HEK293 (cell line): ENCODE measurements around the gene CACNA1C.

Experiments
- CTCF ChIA-PET: fragments of 350-600 bp; formaldehyde crosslinking; extraction: SDS; loops from one replicate; lab custom pipeline; 2021; ENCODE audit warnings: antibody characterized with exemption; lab: Yijun Ruan, JAX
- POLR2A ChIA-PET: fragments of 300-600 bp; formaldehyde crosslinking; extraction: SDS; loops from one replicate; lab custom pipeline; 2020; ENCODE audit warnings: antibody characterized with exemption, inconsistent platforms; lab: Yijun Ruan, JAX
- H3K27ac ChIP-seq: fragments of 200-500 bp; sonication (Bioruptor generic); 2 replicates; pipeline ENCODE4 v1.5.1; 2014; ENCODE audit warnings: low read depth, low read length, control low read depth, inconsistent platforms; ENCODE audit errors: extremely low read depth
- H3K36me3 ChIP-seq, 2 experiments: fragments of 200-500 bp in 1 of 2; sonication (Bioruptor generic) in 1 of 2; 1 replicate in 1 of 2; 2 replicates in 1 of 2; pipeline ENCODE4 v1.5.1; 2014 to 2017; ENCODE audit warnings: inconsistent platforms in 2 of 2, low read length in 2 of 2; ENCODE audit not compliant: control insufficient read depth in 2 of 2, insufficient read depth in 1 of 2
- H3K4me1 ChIP-seq: fragments of 200-500 bp; sonication (Bioruptor generic); 2 replicates; pipeline ENCODE4 v1.5.1; 2014; ENCODE audit warnings: mild to moderate bottlenecking, low read length, inconsistent platforms; ENCODE audit not compliant: control insufficient read depth, insufficient read depth
- H3K4me3 ChIP-seq: 2 replicates; pipeline ENCODE4 v1.5.1; 2011; ENCODE audit warnings: low read depth, mild to moderate bottlenecking, control low read depth, low read length, moderate library complexity
- H3K9me3 ChIP-seq: fragments of 200-500 bp; sonication (Bioruptor generic); 2 replicates; pipeline ENCODE4 v1.5.1; 2014; ENCODE audit warnings: low read depth, low read length, inconsistent platforms; ENCODE audit not compliant: control insufficient read depth, insufficient read depth
- BCL11A ChIP-seq: fragments of 450-650 bp; formaldehyde crosslinking; IDR thresholded peaks from 2 replicates; pipeline ENCODE4 v1.5.1; 2016; ENCODE audit warnings: low read depth, missing biosample characterization, missing genetic modification characterization
- CTCF ChIP-seq: fragments of 450-650 bp; formaldehyde crosslinking; IDR thresholded peaks from 2 replicates; pipeline ENCODE4 v1.5.1; 2016; ENCODE audit warnings: missing biosample characterization, missing genetic modification characterization
- EGR2 ChIP-seq: fragments of 450-650 bp; formaldehyde crosslinking; IDR thresholded peaks from 2 replicates; pipeline ENCODE4 v1.5.1; 2016; ENCODE audit warnings: low read depth, missing biosample characterization, missing genetic modification characterization
- GFI1B ChIP-seq: fragments of 450-650 bp; formaldehyde crosslinking; IDR thresholded peaks from 2 replicates; pipeline ENCODE4 v1.5.1; 2016; ENCODE audit warnings: missing biosample characterization, missing genetic modification characterization
- PRDM10 ChIP-seq: fragments of 450-650 bp; formaldehyde crosslinking; IDR thresholded peaks from 2 replicates; pipeline ENCODE4 v1.5.1; 2016; ENCODE audit warnings: missing biosample characterization, missing genetic modification characterization
- SP3 ChIP-seq: fragments of 450-650 bp; formaldehyde crosslinking; IDR thresholded peaks from 2 replicates; pipeline ENCODE4 v1.5.1; 2016; ENCODE audit warnings: missing biosample characterization, missing genetic modification characterization
- ZBTB10 ChIP-seq: fragments of 450-650 bp; formaldehyde crosslinking; IDR thresholded peaks from 2 replicates; pipeline ENCODE4 v1.5.1; 2016; ENCODE audit warnings: missing biosample characterization, missing genetic modification characterization
- ZEB2 ChIP-seq: fragments of 450-650 bp; formaldehyde crosslinking; IDR thresholded peaks from 2 replicates; pipeline ENCODE4 v1.5.1; 2016; ENCODE audit warnings: missing biosample characterization, missing genetic modification characterization
- ZFP37 ChIP-seq: fragments of 450-650 bp; formaldehyde crosslinking; IDR thresholded peaks from 2 replicates; pipeline ENCODE4 v1.5.1; 2016; ENCODE audit warnings: missing biosample characterization, missing genetic modification characterization
- ZFP69B ChIP-seq: fragments of 450-650 bp; formaldehyde crosslinking; IDR thresholded peaks from 2 replicates; pipeline ENCODE4 v1.5.1; 2016; ENCODE audit warnings: missing biosample characterization, missing genetic modification characterization
- ZNF155 ChIP-seq: fragments of 450-650 bp; formaldehyde crosslinking; IDR thresholded peaks from 2 replicates; pipeline ENCODE4 v1.5.1; 2016; ENCODE audit warnings: missing biosample characterization, missing genetic modification characterization
- ZNF157 ChIP-seq: fragments of 450-650 bp; formaldehyde crosslinking; IDR thresholded peaks from 2 replicates; pipeline ENCODE4 v1.5.1; 2016; ENCODE audit warnings: missing biosample characterization, missing genetic modification characterization
- ZNF280C ChIP-seq: fragments of 450-650 bp; formaldehyde crosslinking; IDR thresholded peaks from 2 replicates; pipeline ENCODE4 v1.5.1; 2016; ENCODE audit warnings: missing biosample characterization, missing genetic modification characterization
- ZNF394 ChIP-seq: fragments of 450-650 bp; formaldehyde crosslinking; IDR thresholded peaks from 2 replicates; pipeline ENCODE4 v1.5.1; 2016; ENCODE audit warnings: missing biosample characterization, missing genetic modification characterization, mild to moderate bottlenecking, moderate library complexity, borderline replicate concordance
- ZNF404 ChIP-seq: fragments of 450-650 bp; formaldehyde crosslinking; IDR thresholded peaks from 2 replicates; pipeline ENCODE4 v1.5.1; 2017; ENCODE audit warnings: missing biosample characterization, missing genetic modification characterization
- ZNF416 ChIP-seq: fragments of 450-650 bp; formaldehyde crosslinking; IDR thresholded peaks from 2 replicates; pipeline ENCODE4 v1.5.1; 2016; ENCODE audit warnings: missing biosample characterization, missing genetic modification characterization
- ZNF48 ChIP-seq: fragments of 450-650 bp; formaldehyde crosslinking; IDR thresholded peaks from 2 replicates; pipeline ENCODE4 v1.5.1; 2016; ENCODE audit warnings: missing biosample characterization, missing genetic modification characterization
- ZNF701 ChIP-seq: fragments of 450-650 bp; formaldehyde crosslinking; IDR thresholded peaks from 2 replicates; pipeline ENCODE4 v1.5.1; 2016; ENCODE audit warnings: missing biosample characterization, missing genetic modification characterization
- ZNF837 ChIP-seq: fragments of 450-650 bp; formaldehyde crosslinking; IDR thresholded peaks from 2 replicates; pipeline ENCODE4 v1.5.1; 2016; ENCODE audit warnings: missing biosample characterization, missing genetic modification characterization
- ZSCAN16 ChIP-seq: fragments of 450-650 bp; formaldehyde crosslinking; IDR thresholded peaks from 2 replicates; pipeline ENCODE4 v1.5.1; 2016; ENCODE audit warnings: missing biosample characterization, missing genetic modification characterization

Gene CACNA1C

GRCh38 chr12:2023365-2023764 is 29.4 kb upstream of the CACNA1C start:
- POLR2A ChIA-PET: no interaction called here
- TF ChIP-seq ZNF837 (tag by site-specific recombination) (no peak), ZSCAN16 (tag by site-specific recombination) (no peak), ZNF155 (no peak), ZNF157 (tag by site-specific recombination) (no peak), ZFP69B (no peak), EGR2 (tag by site-specific recombination) (no peak), ZNF416 (no peak), ZFP37 (tag by site-specific recombination) (no peak), SP3 (tag by site-specific recombination) (no peak), ZBTB10 (tag by site-specific recombination) (no peak), ZNF280C (no peak), ZNF394 (tag by site-specific recombination) (no peak), CTCF (tag by site-specific recombination) (no peak), GFI1B (tag by site-specific recombination) (no peak), BCL11A (tag by site-specific recombination) (no peak), ZNF404 (tag by site-specific recombination) (no peak), ZNF701 (tag by site-specific recombination) (no peak), ZEB2 (no peak), PRDM10 (tag by site-specific recombination) (no peak), ZNF48 (tag by site-specific recombination) (no peak)
- Histone ChIP-seq H3K27ac (no peak overlapping the region), H3K4me3 (no peak overlapping the region), H3K36me3 (no peaks in the 10 kb centered on the region), H3K4me1 (no peaks in the 10 kb centered on the region), H3K9me3 (no peaks in the 10 kb centered on the region)
- CTCF ChIA-PET: interaction anchor here (0.6 to 1.4 kb wide), 4 partner anchors 8 to 588 kb away, joined by 3 to 6 read pairs (median 4); no protein-coding TSS in a partner anchor
